IMR-90 (cell line): ENCODE data around the gene MYEF2. TPM values are rescaled to one million over a fixed set of nuclear protein-coding genes. Genes with fewer than 3 reads are reported as not detected.
A peak's percentile ranks its signal among the peaks of the same experiment; 100 is the strongest.

Experiments
- ATAC-seq: fragments of 200-7000 bp; cut with Tn5 transposase; 2 replicates; pipeline ENCODE4 v1.9.1; 2020; ENCODE audit warnings: low read depth, mild to moderate bottlenecking, moderate library complexity
- BruUV-seq: library from RNA; stranded (reverse); fragments of 400-500 nt; replicated peaks from 2 replicates; lab custom pipeline; 2021; lab: Mats Ljungman, UMichigan
- CTCF ChIA-PET: fragments of 300-600 bp; formaldehyde crosslinking; extraction: SDS; loops from one replicate; lab custom pipeline; 2021; ENCODE audit warnings: antibody characterized with exemption; lab: Yijun Ruan, JAX
- POLR2A ChIA-PET: fragments of 300-600 bp; sonication (Branson Sonifier 250); formaldehyde crosslinking; loops from one replicate; lab custom pipeline; 2022; ENCODE audit warnings: antibody characterized with exemption; ENCODE audit not compliant: unreplicated experiment; lab: Charles Lee
- DNase-seq: peaks from one replicate; pipeline ENCODE4 v3.0.0; 2013
- H2AFZ ChIP-seq: replicated peaks from 2 replicates; pipeline ENCODE3; 2013; ENCODE audit warnings: low read length, mild to moderate bottlenecking; ENCODE audit not compliant: poor library complexity
- H2AK5ac ChIP-seq: 2 replicates; pipeline ENCODE4 v1.6.1; 2013; ENCODE audit warnings: low read depth, low read length, inconsistent platforms
- H2AK9ac ChIP-seq: replicated peaks from 2 replicates; pipeline ENCODE3; 2013; ENCODE audit warnings: mild to moderate bottlenecking, low read depth, low read length, moderate library complexity; ENCODE audit not compliant: poor library complexity
- H2BK120ac ChIP-seq: 2 replicates; pipeline ENCODE4 v1.6.1; 2013; ENCODE audit warnings: low read depth, low read length, inconsistent platforms
- H2BK15ac ChIP-seq: 3 replicates; pipeline ENCODE4 v1.6.1; 2013; ENCODE audit warnings: low read depth, low read length, inconsistent platforms
- H2BK20ac ChIP-seq: 2 replicates; pipeline ENCODE4 v1.6.1; 2013; ENCODE audit warnings: low read depth, mild to moderate bottlenecking, inconsistent platforms, low read length, moderate library complexity
- H2BK5ac ChIP-seq: 2 replicates; pipeline ENCODE4 v1.6.1; 2013; ENCODE audit warnings: mild to moderate bottlenecking, low read depth, low read length, inconsistent platforms; ENCODE audit not compliant: poor library complexity, severe bottlenecking
- H3K14ac ChIP-seq: replicated peaks from 2 replicates; pipeline ENCODE4 v1.6.1; 2013; ENCODE audit warnings: low read depth, low read length, inconsistent platforms
- H3K18ac ChIP-seq: 2 replicates; pipeline ENCODE4 v1.6.1; 2013; ENCODE audit warnings: low read depth, low read length, control low read depth
- H3K23ac ChIP-seq: 2 replicates; pipeline ENCODE4 v1.6.1; 2013; ENCODE audit warnings: low read depth, low read length, inconsistent platforms
- H3K27ac ChIP-seq: 2 replicates; pipeline ENCODE4 v1.5.1; 2013; ENCODE audit warnings: mild to moderate bottlenecking, control low read depth, low read length; ENCODE audit not compliant: insufficient read depth
- H3K27me3 ChIP-seq: 2 replicates; pipeline ENCODE4 v1.6.1; 2013; ENCODE audit warnings: low read length; ENCODE audit not compliant: control insufficient read depth, insufficient read depth
- H3K36me3 ChIP-seq: 2 replicates; pipeline ENCODE4 v1.6.1; 2013; ENCODE audit warnings: low read length, mixed read lengths; ENCODE audit not compliant: control insufficient read depth, insufficient read depth
- H3K4ac ChIP-seq: 2 replicates; pipeline ENCODE4 v1.6.1; 2013; ENCODE audit warnings: low read depth, low read length, inconsistent platforms
- H3K4me1 ChIP-seq: 2 replicates; pipeline ENCODE4 v1.6.1; 2013; ENCODE audit warnings: low read length, mixed read lengths; ENCODE audit not compliant: control insufficient read depth, insufficient read depth
- H3K4me2 ChIP-seq: 2 replicates; pipeline ENCODE4 v1.6.1; 2013; ENCODE audit warnings: low read depth, mild to moderate bottlenecking, control low read depth, low read length, moderate library complexity
- H3K4me3 ChIP-seq: 2 replicates; pipeline ENCODE4 v1.5.1; 2013; ENCODE audit warnings: low read depth, mild to moderate bottlenecking, control low read depth, low read length, moderate library complexity; ENCODE audit not compliant: insufficient read depth
- H3K56ac ChIP-seq: 2 replicates; pipeline ENCODE4 v1.6.1; 2013; ENCODE audit warnings: low read length, inconsistent platforms; ENCODE audit not compliant: insufficient read depth; ENCODE audit errors: extremely low read depth
- H3K79me1 ChIP-seq, 2 experiments: 2 replicates each; pipeline ENCODE4 v1.6.1; 2013; ENCODE audit warnings: low read length in 2 of 2, inconsistent platforms in 1 of 2, low read depth in 1 of 2
- H3K9ac ChIP-seq: 2 replicates; pipeline ENCODE4 v1.6.1; 2013; ENCODE audit warnings: low read depth, low read length, control low read depth
- H3K9me1 ChIP-seq: 2 replicates; pipeline ENCODE4 v1.6.1; 2013; ENCODE audit warnings: low read length, inconsistent platforms; ENCODE audit not compliant: insufficient read depth
- H3K9me3 ChIP-seq: 2 replicates; pipeline ENCODE4 v1.6.1; 2013; ENCODE audit warnings: low read length; ENCODE audit not compliant: control insufficient read depth, insufficient read depth
- H4K20me1 ChIP-seq: 2 replicates; pipeline ENCODE4 v1.6.1; 2013; ENCODE audit warnings: low read length, inconsistent platforms; ENCODE audit not compliant: insufficient read depth
- H4K5ac ChIP-seq: 2 replicates; pipeline ENCODE4 v1.6.1; 2013; ENCODE audit warnings: mild to moderate bottlenecking, low read depth, low read length, control low read depth
- H4K8ac ChIP-seq, 2 experiments: 2 replicates each; pipeline ENCODE4 v1.6.1; 2013; ENCODE audit warnings: low read depth in 2 of 2, low read length in 2 of 2, control low read depth in 1 of 2, inconsistent platforms in 1 of 2
- H4K91ac ChIP-seq: 2 replicates; pipeline ENCODE4 v1.6.1; 2013; ENCODE audit warnings: low read depth, low read length, inconsistent platforms; ENCODE audit not compliant: insufficient read depth
- BHLHE40 ChIP-seq: fragments of 150-350 bp; IDR thresholded peaks from 2 replicates; pipeline ENCODE4 v1.6.1; 2016; ENCODE audit warnings: mild to moderate bottlenecking, low read depth, low read length
- CEBPB ChIP-seq: IDR thresholded peaks from 2 replicates; pipeline ENCODE4 v1.6.1; 2012; ENCODE audit warnings: low read depth, low read length, improper control_type of control experiment
- CHD1 ChIP-seq: IDR thresholded peaks from 2 replicates; pipeline ENCODE4 v1.6.1; 2012; ENCODE audit warnings: low read depth, low read length, improper control_type of control experiment
- ELK1 ChIP-seq: fragments of 150-350 bp; IDR thresholded peaks from 2 replicates; pipeline ENCODE4 v1.6.1; 2016; ENCODE audit warnings: low read depth, mild to moderate bottlenecking, low read length, moderate library complexity, borderline replicate concordance
- FOS ChIP-seq: fragments of 150-350 bp; IDR thresholded peaks from 2 replicates; pipeline ENCODE4 v1.6.1; 2016; ENCODE audit warnings: low read depth, low read length
- MAFK ChIP-seq: IDR thresholded peaks from 2 replicates; pipeline ENCODE4 v1.6.1; 2012; ENCODE audit warnings: low read depth, low read length, improper control_type of control experiment
- MAZ ChIP-seq: IDR thresholded peaks from 2 replicates; pipeline ENCODE4 v1.6.1; 2012; ENCODE audit warnings: low read depth, mild to moderate bottlenecking, low read length, improper control_type of control experiment, moderate library complexity, borderline replicate concordance
- MXI1 ChIP-seq: IDR thresholded peaks from 2 replicates; pipeline ENCODE4 v1.6.1; 2012; ENCODE audit warnings: low read depth, mild to moderate bottlenecking, low read length, moderate library complexity, borderline replicate concordance
- NFE2L2 ChIP-seq: fragments of 150-350 bp; IDR thresholded peaks from 2 replicates; pipeline ENCODE4 v1.6.1; 2016; ENCODE audit warnings: low read depth, mild to moderate bottlenecking, low read length
- POLR2A ChIP-seq: IDR thresholded peaks from 2 replicates; pipeline ENCODE4 v1.6.1; 2012; ENCODE audit warnings: mild to moderate bottlenecking, low read depth, low read length
- RAD21 ChIP-seq: IDR thresholded peaks from 2 replicates; pipeline ENCODE4 v1.6.1; 2012; ENCODE audit warnings: low read length, improper control_type of control experiment
- RCOR1 ChIP-seq: IDR thresholded peaks from 2 replicates; pipeline ENCODE4 v1.6.1; 2012; ENCODE audit warnings: mild to moderate bottlenecking, low read length, improper control_type of control experiment; ENCODE audit not compliant: insufficient replicate concordance
- RFX5 ChIP-seq: IDR thresholded peaks from 2 replicates; pipeline ENCODE4 v1.8.0; 2012; ENCODE audit warnings: low read depth, mild to moderate bottlenecking, low read length, moderate library complexity
- SMC3 ChIP-seq: fragments of 150-350 bp; IDR thresholded peaks from 2 replicates; pipeline ENCODE4 v1.6.1; 2016; ENCODE audit warnings: low read depth, mild to moderate bottlenecking, antibody characterized with exemption, low read length, moderate library complexity
- USF2 ChIP-seq: fragments of 150-350 bp; IDR thresholded peaks from 2 replicates; pipeline ENCODE4 v1.6.1; 2017; ENCODE audit warnings: mild to moderate bottlenecking, antibody characterized with exemption, low read length, low read depth
- WGBS, 2 experiments: methylation state at CpG; one replicate each; pipeline versions ENCODE4 v1.1.5 to v1.1.7; 2013; ENCODE audit warnings: missing lambda C conversion rate in 2 of 2; ENCODE audit not compliant: insufficient read length in 1 of 2; ENCODE audit errors: extremely low coverage in 2 of 2; 5-methylcytosine and 5-hydroxymethylcytosine counted together
- dilution Hi-C: fragments of 300-500 bp; cut with HindIII; formaldehyde crosslinking; loops from one replicate; pipeline ENCODE4 v1.14.3; 2018; ENCODE audit warnings: low sequenced_read_pairs; ENCODE audit not compliant: unreplicated experiment
- in situ Hi-C: fragments of 300-500 bp; cut with MboI; formaldehyde crosslinking; loops from 3 replicates; pipeline ENCODE4 v1.14.3; 2019; ENCODE audit warnings: low sequenced_read_pairs, inconsistent platforms, mixed read lengths
- intact Hi-C: fragments of 100-400 bp; cut with micrococcal nuclease; formaldehyde crosslinking; loops from 2 replicates; pipeline ENCODE4 v1.10.0; 2022
- polyA plus RNA-seq, 3 experiments: library from polyadenylated mRNA; depleted of rRNA; stranded (reverse); fragments of >200 nt; gene quantifications; 2 replicates each; pipeline ENCODE4 v1.2.3, GENCODE V29; 2012; ENCODE audit warnings: low replicate concordance in 1 of 3
- total RNA-seq: library from RNA; depleted of rRNA; stranded (reverse); fragments of >200 nt; gene quantifications from 2 replicates; pipeline ENCODE4 v1.2.3, GENCODE V29; 2012
- TF ChIP-seq, protein P1 (sequence below): conservative IDR thresholded peaks from 2 replicates; pipeline ENCODE4 v1.5.1; 2012; ENCODE audit warnings: mild to moderate bottlenecking, low read depth, low read length, improper control_type of control experiment

The MYEF2 gene
- total and polyA plus RNA-seq, 2 of the 4 experiments (the other 2 are of a cell fraction): 4.5 to 5.8 TPM

DNA sequence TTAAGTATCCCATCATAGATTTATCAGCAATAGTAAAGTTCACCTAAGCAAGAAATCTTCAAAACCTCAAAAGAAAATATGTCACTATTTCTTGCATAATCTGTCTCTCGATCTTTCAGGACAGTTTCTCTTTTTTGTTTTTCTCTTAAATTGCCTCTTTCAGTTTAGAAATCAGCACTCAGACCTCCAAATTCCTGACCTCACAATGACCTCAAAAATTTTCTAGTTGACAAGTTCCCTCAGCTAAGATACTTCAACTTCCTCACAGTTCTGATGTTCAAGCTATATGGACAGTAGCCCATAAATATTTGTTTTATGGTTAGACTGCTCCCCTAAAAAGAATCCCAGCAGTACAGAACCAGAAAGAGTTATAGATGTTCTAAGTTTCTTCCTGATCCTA, 33.2 kb downstream of the MYEF2 start:
- Histone ChIP-seq H2BK20ac (peak overlapping the region; percentile 21; the same call in 1 of the 2 replicates), H3K36me3 (no peaks in the 10 kb centered on the region), H3K23ac (no peak overlapping the region), H2BK15ac (no peak overlapping the region), H3K9me1 (no peaks in the 10 kb centered on the region), H4K91ac (no peak overlapping the region), H3K4me1 (no peaks in the 10 kb centered on the region; the same call in none of the 2 replicates), H3K9ac (no peak overlapping the region), H4K20me1 (no peaks in the 10 kb centered on the region), H3K9me3 (no peaks in the 10 kb centered on the region), H2BK120ac (no peak overlapping the region), H2AFZ (no peak overlapping the region), H3K27ac (no peak overlapping the region), H2BK5ac (peak overlapping the region; percentile 82), H4K5ac (no peak overlapping the region), H3K4me3 (no peak overlapping the region), H3K79me1 (peaks cover 0 to 3% of the 10 kb centered on the region in 2 experiments; a peak in 1 of 4 replicates), H2AK5ac (no peak overlapping the region), H3K14ac (0 out of 2 replicates have a peak overlapping the region, but pooled peaks have one; percentile 50), H3K4me2 (peak overlapping the region; percentile 75), H3K18ac (no peak overlapping the region), H3K27me3 (no peaks in the 10 kb centered on the region), H3K4ac (no peak overlapping the region; the same call in 1 of the 2 replicates), H2AK9ac (no peak overlapping the region), H3K56ac (no peak overlapping the region), H4K8ac (peak overlapping the region in 1 of 2 experiments; percentile 1; a peak in 2 of 4 replicates)
- POLR2A ChIA-PET: no interaction called here
- no CpG with 5 or more reads among the region's 1 CpG for WGBS, 2 experiments
- DNase-seq: peak; percentile 23
- intact Hi-C loops (no loop called here), in situ Hi-C loops (no loop called here), dilution Hi-C loops (no loop called here)
- CTCF ChIA-PET: no interaction called here
- peak; percentile 24; the same call in 1 of the 2 replicates for ATAC-seq
- TF ChIP-seq MAZ (no peak), RFX5 (no peak), RAD21 (no peak), MXI1 (no peak), USF2 (no peak), BHLHE40 (no peak), ELK1 (no peak), POLR2A (no peak), FOS (no peak), CEBPB (no peak), CHD1 (no peak), RCOR1 (no peak), SMC3 (no peak), MAFK (no peak), NFE2L2 (no peak)
- TF ChIP-seq, protein P1, sequence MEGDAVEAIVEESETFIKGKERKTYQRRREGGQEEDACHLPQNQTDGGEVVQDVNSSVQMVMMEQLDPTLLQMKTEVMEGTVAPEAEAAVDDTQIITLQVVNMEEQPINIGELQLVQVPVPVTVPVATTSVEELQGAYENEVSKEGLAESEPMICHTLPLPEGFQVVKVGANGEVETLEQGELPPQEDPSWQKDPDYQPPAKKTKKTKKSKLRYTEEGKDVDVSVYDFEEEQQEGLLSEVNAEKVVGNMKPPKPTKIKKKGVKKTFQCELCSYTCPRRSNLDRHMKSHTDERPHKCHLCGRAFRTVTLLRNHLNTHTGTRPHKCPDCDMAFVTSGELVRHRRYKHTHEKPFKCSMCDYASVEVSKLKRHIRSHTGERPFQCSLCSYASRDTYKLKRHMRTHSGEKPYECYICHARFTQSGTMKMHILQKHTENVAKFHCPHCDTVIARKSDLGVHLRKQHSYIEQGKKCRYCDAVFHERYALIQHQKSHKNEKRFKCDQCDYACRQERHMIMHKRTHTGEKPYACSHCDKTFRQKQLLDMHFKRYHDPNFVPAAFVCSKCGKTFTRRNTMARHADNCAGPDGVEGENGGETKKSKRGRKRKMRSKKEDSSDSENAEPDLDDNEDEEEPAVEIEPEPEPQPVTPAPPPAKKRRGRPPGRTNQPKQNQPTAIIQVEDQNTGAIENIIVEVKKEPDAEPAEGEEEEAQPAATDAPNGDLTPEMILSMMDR: no peak
- no TSS peak for BruUV-seq
